Measurements from ENCODE around the gene DNAI2.
"Not testable (repeated sequence)": the region's sequence is repeated elsewhere in the genome, so short reads cannot be mapped to it uniquely, and the experiment has no call there.

Gene DNAI2

GRCh38 chr17:74245145-74245831 lies 28.7 kb upstream of the DNAI2 start:
- DNase-seq: no peak

GRCh38 chr17:74245871-74246270 lies 28.2 kb upstream of the DNAI2 start:
- no peak for DNase-seq

- DNase-seq: no peak
Measured at GRCh38 chr17:74249590-74250270, 24.3 kb upstream of the DNAI2 start.

DNA sequence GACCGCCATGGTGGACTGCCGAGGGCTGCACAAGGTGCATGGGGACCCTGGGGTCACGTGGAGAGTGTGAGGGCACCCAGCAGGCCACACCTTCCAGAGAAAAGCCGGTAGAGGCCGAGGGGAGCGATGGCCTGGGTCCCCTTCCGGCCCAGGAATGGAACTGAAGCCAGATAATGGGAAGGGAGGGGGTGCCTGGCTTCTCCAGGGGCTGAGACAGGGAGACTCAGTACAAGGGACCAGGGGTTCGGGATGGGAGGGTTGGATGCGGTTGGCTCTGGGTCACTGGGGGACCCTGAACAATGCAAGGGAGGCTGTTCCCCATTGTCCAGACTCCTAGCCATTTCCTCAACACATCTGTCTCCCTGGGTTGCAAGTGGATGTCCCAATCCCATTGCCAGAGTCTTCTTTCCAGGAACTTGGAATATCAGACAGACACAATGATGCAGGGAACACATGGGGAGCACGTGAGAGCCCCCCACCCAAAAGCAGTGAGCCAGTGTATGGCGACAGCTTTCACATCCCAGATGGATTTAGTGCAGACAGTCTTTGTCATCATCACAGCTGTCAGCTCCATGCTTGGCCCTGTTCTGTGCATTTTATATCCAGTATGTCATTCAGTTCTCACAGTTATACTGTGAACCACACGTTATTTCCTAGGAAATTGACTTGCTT lies 23.6 kb upstream of the DNAI2 start:
- DNase-seq: no peak

DNA sequence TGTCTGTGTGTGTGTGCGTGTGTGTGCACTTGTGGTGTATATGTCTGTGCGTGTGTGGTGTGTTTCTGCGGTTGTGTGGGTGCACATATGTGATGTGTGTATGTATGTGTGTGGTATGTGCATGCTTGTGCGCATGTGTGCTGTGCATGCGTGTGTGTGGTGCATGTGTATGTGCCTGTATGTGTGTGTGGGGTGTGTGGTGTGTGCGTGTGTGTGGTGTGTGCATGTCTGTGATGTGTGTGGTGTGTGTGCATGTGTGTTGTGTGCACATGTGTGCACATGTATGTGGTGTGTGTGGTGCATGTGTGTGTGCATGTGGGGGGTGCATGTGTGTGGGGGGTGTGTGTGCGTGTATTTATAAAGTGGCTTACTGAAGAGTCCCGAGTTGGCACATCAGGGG lies 23.0 kb upstream of the DNAI2 start:
- no peak for DNase-seq

- no peak for DNase-seq
Measured at GRCh38 chr17:74251569-74251968, 22.5 kb upstream of the DNAI2 start.

- DNase-seq: no peak
Measured at GRCh38 chr17:74252211-74252610, 21.8 kb upstream of the DNAI2 start.

DNA sequence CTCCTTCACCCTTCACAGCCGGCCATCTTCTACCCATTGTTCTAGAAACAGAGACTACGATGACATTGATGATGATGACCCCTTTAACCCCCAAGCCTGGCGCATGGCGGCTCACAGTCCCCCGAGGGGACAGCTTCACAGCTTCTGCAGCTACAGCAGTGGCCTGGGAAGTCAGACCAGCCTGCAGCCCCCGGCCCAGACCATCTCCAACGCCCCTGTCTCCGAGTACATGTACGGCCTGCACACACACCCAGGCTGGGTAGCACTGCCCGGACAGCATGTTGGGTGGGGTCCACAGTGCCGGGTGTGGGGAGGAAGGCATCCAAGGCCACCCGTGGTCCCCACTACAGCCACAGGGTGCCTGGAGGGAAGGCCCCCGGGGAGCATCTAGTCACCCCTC lies 21.0 kb upstream of the DNAI2 start:
- DNase-seq: no peak

- no peak for DNase-seq
Measured at GRCh38 chr17:74257311-74257710, 16.7 kb upstream of the DNAI2 start.

- DNase-seq: no peak
Measured at GRCh38 chr17:74259667-74260524, 14.1 kb upstream of the DNAI2 start.

DNA sequence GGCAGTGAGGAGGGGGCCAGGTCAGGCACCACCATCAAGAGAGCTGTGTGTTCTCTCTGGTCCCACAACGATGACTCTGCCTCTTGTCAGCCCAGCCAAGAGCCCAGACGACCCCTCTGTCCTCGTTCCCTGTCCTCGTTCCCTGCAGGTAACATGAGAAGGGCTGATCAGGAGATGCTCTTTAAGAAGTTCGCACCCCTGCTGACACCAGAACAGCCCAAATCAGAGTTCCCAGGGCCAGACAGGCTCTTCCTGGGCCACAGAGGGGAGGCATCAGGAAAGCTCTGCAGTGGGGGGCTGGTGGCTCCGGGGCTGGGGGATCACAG lies 13.5 kb upstream of the DNAI2 start:
- DNase-seq: no peak

DNA sequence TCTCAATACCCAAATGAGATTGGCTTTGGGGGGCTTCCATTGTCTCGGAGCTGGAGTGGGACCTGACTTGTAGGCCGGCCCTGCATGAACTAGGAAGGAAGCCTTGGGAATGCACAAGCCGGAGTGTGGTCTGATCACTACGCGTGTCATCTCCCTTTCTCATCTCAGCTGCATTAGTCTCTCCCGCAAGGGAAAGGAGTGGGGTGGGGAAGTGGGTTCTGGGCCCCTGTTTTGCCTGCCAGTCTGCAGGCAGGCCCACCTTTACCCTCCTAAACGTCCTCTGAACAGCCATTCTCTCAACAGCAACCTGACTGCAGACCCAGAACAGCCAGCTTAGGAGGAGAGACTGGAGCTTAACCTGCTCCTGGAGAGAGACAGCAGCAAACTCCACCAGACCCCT lies 11.4 kb upstream of the DNAI2 start:
- DNase-seq: no peak

DNA sequence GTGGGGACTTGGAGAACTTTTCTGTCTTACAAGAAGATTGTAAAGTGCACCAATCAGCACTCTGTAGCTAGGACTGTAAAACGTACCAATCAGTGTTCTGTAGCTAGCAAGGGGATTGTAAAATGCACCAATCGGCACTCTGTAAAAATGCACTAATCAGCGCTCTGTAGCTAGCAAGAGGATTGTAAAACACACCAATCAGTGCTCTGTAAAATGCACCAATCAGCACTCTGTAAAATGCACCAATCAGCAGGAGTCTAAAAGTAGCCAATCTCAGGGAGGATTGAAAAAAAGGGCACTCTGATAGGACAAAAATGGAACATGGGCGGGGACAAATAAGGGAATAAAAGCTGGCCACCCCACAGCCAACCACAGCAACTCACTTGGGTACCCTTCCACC lies 7.0 kb upstream of the DNAI2 start:
- DNase-seq: not testable (repeated sequence)

DNA sequence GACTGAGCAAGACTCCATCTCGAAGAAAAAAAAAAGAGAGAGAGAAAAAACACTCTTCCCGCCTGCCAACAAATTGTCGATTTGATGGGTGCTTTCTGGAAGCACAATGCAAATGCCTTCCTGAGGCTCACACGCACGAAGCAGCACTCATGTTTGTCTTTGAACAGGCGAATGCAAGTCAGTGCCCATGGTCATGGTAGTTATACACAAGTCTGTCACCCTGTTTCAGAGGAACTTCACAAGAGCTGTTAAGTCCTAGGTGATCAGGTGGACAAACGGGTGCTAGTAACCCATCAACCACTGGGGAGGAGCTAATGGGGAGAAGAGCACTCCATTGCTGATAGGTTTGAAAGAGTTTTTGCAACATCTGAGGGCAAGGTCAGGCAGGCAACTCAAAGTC lies 6.5 kb upstream of the DNAI2 start:
- no peak for DNase-seq

- no peak for DNase-seq
Measured at GRCh38 chr17:74267987-74268499, 6.0 kb upstream of the DNAI2 start.

GRCh38 chr17:74268558-74268957 lies 5.5 kb upstream of the DNAI2 start:
- no peak for DNase-seq

DNA sequence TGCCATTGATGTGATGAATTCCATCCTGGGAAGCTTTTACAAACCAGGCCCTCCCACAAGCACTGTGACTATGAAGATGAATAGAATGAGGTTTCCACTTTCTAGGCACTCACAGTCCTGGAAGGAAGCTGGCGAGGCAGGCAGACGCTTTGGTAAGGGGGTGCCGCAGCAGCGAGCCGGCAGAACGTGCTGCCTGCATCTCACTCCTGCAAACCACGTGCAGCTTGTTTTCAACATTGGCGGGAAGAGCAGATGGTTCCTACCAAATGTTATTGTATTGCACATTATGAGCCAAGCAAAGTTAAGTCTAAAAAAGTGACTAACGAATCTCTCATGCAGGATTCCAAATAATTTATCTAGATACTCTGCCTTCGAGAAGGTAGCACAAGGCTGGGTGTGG lies 3.7 kb upstream of the DNAI2 start:
- DNase-seq: no peak

DNA sequence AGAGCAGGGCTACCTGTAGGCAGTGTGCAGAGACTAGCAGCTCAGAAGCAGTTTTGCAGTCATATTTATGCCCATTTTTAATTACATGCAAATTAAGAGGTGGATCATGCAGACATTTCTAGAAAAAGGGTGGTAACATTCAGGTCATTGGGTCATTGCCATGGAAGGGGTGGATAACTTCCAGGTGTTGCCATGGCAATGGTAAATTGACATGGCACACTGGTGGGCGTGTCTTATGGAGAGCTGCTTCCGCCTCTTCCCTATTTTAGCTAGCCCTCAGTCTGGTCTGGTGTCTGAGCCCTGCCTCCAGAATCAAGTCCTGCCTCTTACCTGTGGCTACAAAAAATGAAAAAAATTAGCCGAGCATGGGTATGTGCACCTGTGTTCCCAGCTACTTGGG lies 2.8 kb upstream of the DNAI2 start:
- DNase-seq: no peak

DNA sequence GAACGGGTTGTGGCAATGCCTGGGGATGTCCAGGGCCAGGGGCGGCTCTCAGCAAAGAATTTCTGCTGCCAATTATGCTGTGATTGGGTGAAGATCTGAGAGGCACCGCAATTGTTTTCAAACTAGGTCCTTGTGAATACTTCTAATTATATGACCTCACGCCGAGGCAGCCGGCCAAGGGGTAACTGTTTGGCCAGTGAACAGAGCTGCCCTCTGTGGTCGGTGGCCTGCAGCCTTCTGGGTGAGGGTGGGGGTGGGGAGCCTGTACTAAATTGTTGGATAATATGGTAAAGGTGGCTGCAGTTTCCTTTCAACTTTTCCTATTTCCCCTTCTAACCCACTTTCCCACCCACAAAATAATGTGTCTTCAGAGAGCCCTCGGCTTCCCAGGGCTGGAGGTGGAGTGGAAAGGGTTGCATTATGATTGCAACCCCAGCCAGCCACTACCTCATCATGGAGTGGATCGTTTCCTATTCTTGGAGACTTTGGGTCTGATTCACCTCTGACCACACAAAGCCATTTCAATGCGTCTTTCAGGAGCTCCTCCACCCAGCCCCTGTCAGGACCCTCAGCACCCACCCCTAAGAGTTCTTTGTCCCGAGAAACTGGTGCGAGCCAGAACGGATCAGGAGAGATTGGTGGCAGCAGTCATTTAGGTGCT lies 2.0 kb upstream of the DNAI2 start:
- no peak for DNase-seq

DNA sequence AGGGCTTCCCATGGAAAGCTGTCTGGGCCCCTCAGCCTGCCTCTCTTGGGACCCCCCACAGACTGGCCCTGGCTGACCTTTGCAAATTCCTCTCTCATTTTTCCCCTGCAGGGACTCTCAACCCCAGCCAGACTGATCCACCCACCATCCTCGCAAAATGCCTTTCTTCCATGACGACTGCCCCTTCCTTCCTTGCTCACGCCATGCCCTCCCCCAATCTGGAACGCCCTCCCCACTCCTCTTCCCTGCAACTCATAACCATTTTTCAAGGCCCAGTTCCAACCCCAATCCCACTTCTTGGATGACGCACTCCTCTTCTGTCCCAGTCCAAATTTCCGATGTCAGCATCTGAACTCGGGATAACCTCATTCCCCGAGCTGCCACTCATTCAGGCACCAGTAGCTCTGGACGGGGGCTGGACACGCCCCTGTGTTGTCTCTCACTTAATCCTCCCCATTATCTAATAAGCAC lies 1.3 kb upstream of the DNAI2 start:
- DNase-seq: no peak

GRCh38 chr17:74274709-74275340 lies 791 bp downstream of the DNAI2 start:
- DNase-seq: peak; percentile 26

- no peak for DNase-seq
Measured at GRCh38 chr17:74276051-74276476, 2.0 kb downstream of the DNAI2 start.
